Gastrocnemius medialis (tissue), 4 donors: Measurements from ENCODE around the gene PPP2R3B. TPM values are rescaled to one million over a fixed set of nuclear protein-coding genes. Genes with fewer than 3 reads are reported as not detected.

ENCODE experiments used
- ATAC-seq, 2 donors: fragments of 150-250 bp; one replicate each; pipeline ENCODE4 v1.9.1; 2016
- DNase-seq, 2 donors: peaks; one replicate each; pipeline ENCODE4 v3.0.0-alpha.2; 2019
- H3K27ac ChIP-seq, 4 donors: fragments of 200-600 bp; sonication (generic); 1 replicate in 1 of 4; 2 replicates in 3 of 4; pipeline ENCODE4 v1.5.1; 2016 to 2018; ENCODE audit warnings: mild to moderate bottlenecking in 2 of 4, moderate library complexity in 1 of 4
- H3K27me3 ChIP-seq, 3 donors: fragments of 200-600 bp; sonication (generic) in 2 of 3; 1 replicate in 1 of 3; 2 replicates in 2 of 3; pipeline versions ENCODE4 v1.5.1 to v1.6.0; 2016 to 2019; ENCODE audit warnings: mild to moderate bottlenecking in 1 of 3, moderate library complexity in 1 of 3
- H3K36me3 ChIP-seq, 2 donors: fragments of 200-600 bp; sonication (generic) in 1 of 2; one replicate each; pipeline ENCODE4 v1.5.1; 2017 to 2018
- H3K4me1 ChIP-seq, 2 donors: fragments of 200-600 bp; sonication (generic) in 1 of 2; one replicate each; pipeline ENCODE4 v1.5.1; 2016 to 2017; ENCODE audit warnings: mild to moderate bottlenecking in 2 of 2
- H3K4me3 ChIP-seq, 4 donors: fragments of 200-600 bp; sonication (generic) in 3 of 4; 1 replicate in 1 of 4; 2 replicates in 3 of 4; pipeline ENCODE4 v1.5.1; 2016 to 2019; ENCODE audit warnings: mild to moderate bottlenecking in 2 of 4
- H3K9me3 ChIP-seq, 3 donors: fragments of 200-600 bp; sonication (generic) in 2 of 3; 1 replicate in 1 of 3; 2 replicates in 2 of 3; pipeline ENCODE4 v1.5.1; 2016 to 2019
- CTCF ChIP-seq, 5 experiments: fragments of 450-650 bp in 3 of 5; fragments of 200-600 bp in 2 of 5; sonication (generic) in 2 of 5; IDR thresholded peaks in 4 of 5; conservative IDR thresholded peaks in 1 of 5; 1 replicate in 4 of 5; 2 replicates in 1 of 5; pipeline ENCODE4 v1.5.1; 2016 to 2019; ENCODE audit warnings: antibody characterized with exemption in 5 of 5, mild to moderate bottlenecking in 3 of 5, moderate library complexity in 3 of 5
- POLR2A ChIP-seq, 2 donors: fragments of 450-650 bp; IDR thresholded peaks; one replicate each; pipeline ENCODE4 v1.6.1; 2017; ENCODE audit warnings: antibody characterized with exemption in 2 of 2, mild to moderate bottlenecking in 2 of 2, moderate library complexity in 2 of 2
- in situ Hi-C, 4 donors: fragments of 200-750 bp; cut with MboI; loops; one replicate each; pipeline versions ENCODE4 v1.15.0 to v1.8.0; 2017; ENCODE audit warnings: low sequenced_read_pairs in 4 of 4
- intact Hi-C: fragments of 100-400 bp; cut with DNase I; formaldehyde crosslinking; loops from one replicate; pipeline ENCODE4 v1.15.1; 2023; ENCODE audit warnings: low total_unique reads
- total RNA-seq, 4 donors: library from RNA; depleted of rRNA; stranded (reverse); fragments of >200 nt; gene quantifications; one replicate each; pipeline versions ENCODE4 v1.1.0 to v1.2.3, GENCODE V29; 2016

The PPP2R3B gene
- total RNA-seq, 4 donors from 2014 or later, result 53.8 to 103 (median 69.4) TPM

GRCh38 chrX:355329-356050, 31.2 kb downstream of the PPP2R3B start:
- in situ Hi-C loops (no loop called here), intact Hi-C loops (no loop called here)
- TF ChIP-seq POLR2A (IDR thresholded peaks at IDR 0.05) (no peak), CTCF (IDR thresholded peaks at IDR 0.05 in 4 of 5, conservative IDR thresholded peaks at IDR 0.05 in 1 of 5) (no peak)
- no peak for ATAC-seq
- no peak overlapping the region for H3K27ac ChIP-seq
- DNase-seq, result no peak
- no peaks in the 10 kb centered on the region for H3K9me3 ChIP-seq
- H3K4me1 ChIP-seq, result no peaks in the 10 kb centered on the region
- peaks cover 0 to 20% of the 10 kb centered on the region in 2 donors for H3K36me3 ChIP-seq
- H3K27me3 ChIP-seq, result no peaks in the 10 kb centered on the region
- H3K4me3 ChIP-seq, result no peak overlapping the region

- no peak overlapping the region for H3K27ac ChIP-seq
Observed at GRCh38 chrX:353566-354535, 32.9 kb downstream of the PPP2R3B start.

DNA sequence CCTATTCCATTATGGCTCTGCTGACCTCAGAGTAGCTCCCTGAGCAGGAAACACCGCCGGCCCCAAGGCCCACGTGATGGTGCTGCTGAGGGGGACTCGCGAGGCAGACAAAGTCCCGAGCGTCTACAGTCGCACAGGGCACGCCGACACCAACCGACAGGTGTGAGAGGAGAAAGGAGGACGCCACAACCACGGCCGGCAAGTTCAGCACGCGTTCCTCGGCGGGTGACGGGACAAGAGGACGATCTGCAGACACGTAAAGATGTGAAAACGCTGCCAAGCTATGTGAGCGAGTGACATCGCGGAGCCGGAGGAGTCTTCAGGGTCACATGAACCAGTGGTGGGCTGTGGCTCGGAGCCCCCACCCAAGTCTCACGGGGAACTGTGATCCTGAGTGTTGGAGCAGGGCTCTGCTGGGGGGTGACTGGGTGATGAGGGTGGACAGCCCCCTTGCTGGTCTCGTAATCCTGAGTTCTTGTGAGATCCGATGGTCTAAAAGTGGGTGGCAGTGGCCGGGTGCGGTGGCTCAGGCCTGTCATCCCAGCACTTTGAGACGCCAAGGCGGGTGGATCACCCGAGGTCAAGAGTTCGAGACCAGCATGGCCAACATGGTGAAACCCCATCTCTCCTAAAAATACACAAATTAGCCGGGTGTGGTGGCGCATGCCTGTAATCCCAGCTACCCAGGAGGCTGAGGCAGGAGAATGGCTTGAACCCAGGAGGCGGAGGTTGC, 34.0 kb downstream of the PPP2R3B start:
- no peak for ATAC-seq
- intact Hi-C loops, result no loop called here
- H3K9me3 ChIP-seq, result no peaks in the 10 kb centered on the region
- in situ Hi-C loops, result no loop called here
- peak in 1 of 2 donors; percentile 8 for DNase-seq
- H3K27ac ChIP-seq, result peak overlapping the region in 1 of 4 donors; percentile 17
- TF ChIP-seq POLR2A (IDR thresholded peaks at IDR 0.05) (no peak), CTCF (IDR thresholded peaks at IDR 0.05 in 4 of 5, conservative IDR thresholded peaks at IDR 0.05 in 1 of 5) (no peak)
- no peak overlapping the region for H3K4me3 ChIP-seq
- H3K4me1 ChIP-seq, result no peaks in the 10 kb centered on the region
- H3K27me3 ChIP-seq, result no peaks in the 10 kb centered on the region
- H3K36me3 ChIP-seq, result no peaks in the 10 kb centered on the region

More at GRCh38 chrX:353566-354535, 32.9 kb downstream of the PPP2R3B start:
- no peak for ATAC-seq
- no peaks in the 10 kb centered on the region for H3K9me3 ChIP-seq
- no peak overlapping the region for H3K4me3 ChIP-seq
- peaks cover 0 to 6% of the 10 kb centered on the region in 2 donors for H3K36me3 ChIP-seq
- H3K27me3 ChIP-seq, result no peaks in the 10 kb centered on the region
- peak in 1 of 2 donors; percentile 11 for DNase-seq
- TF ChIP-seq POLR2A (IDR thresholded peaks at IDR 0.05) (no peak), CTCF (IDR thresholded peaks at IDR 0.05 in 4 of 5, conservative IDR thresholded peaks at IDR 0.05 in 1 of 5) (no peak)
- H3K4me1 ChIP-seq, result no peaks in the 10 kb centered on the region
- intact Hi-C loops (no loop called here), in situ Hi-C loops (no loop called here)

DNA sequence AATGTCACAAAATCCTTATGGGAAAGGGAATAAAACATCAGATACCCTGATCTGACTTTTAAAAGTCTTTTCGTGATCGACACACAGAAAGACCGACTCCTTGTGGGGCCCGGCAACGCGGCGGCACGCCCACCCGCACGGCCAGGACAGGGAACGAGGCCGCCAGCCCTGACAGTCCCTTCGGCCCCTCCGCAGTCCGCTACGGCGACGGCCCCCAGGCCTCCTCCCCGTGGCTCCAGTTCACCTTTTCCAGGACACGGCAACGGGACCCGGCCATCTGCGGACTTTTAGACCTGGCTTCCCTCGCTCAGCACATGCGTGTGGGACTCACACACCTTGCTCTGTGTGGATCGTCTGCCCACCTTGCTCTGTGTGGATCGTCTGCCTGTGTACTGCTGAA, 34.5 kb downstream of the PPP2R3B start:
- TF ChIP-seq POLR2A (IDR thresholded peaks at IDR 0.05) (no peak), CTCF (IDR thresholded peaks at IDR 0.05 in 4 of 5, conservative IDR thresholded peaks at IDR 0.05 in 1 of 5) (no peak)
- intact Hi-C loops, result no loop called here
- peak in 1 of 2 donors; percentile 5 for DNase-seq

More for the DNA sequence above, 34.5 kb downstream of the PPP2R3B start:
- Histone ChIP-seq H3K4me3 (no peak overlapping the region), H3K4me1 (no peaks in the 10 kb centered on the region), H3K36me3 (peaks cover 0 to 5% of the 10 kb centered on the region in 2 donors), H3K27ac (peak overlapping the region in 1 of 4 donors; percentile 17), H3K9me3 (no peaks in the 10 kb centered on the region), H3K27me3 (no peaks in the 10 kb centered on the region)
- no peak for ATAC-seq
- in situ Hi-C loops, result no loop called here
